K562 (cell line): Measurements from ENCODE around the gene FAM200B. TPM values are rescaled to one million over a fixed set of nuclear protein-coding genes. Genes with fewer than 3 reads are reported as not detected.

ENCODE experiments used
- ELF1 ChIP-seq: fragments of 200-800 bp; sonication (Bioruptor generic); IDR thresholded peaks from 2 replicates; pipeline ENCODE4 v1.6.1; 2016; ENCODE audit warnings: missing genetic modification characterization, missing compliant biosample characterization
- ERF ChIP-seq: fragments of 450-650 bp; formaldehyde crosslinking; IDR thresholded peaks from 2 replicates; pipeline ENCODE4 v1.4.0; 2020; ENCODE audit warnings: mild to moderate bottlenecking, mixed read lengths
- HINFP ChIP-seq: fragments of 450-650 bp; conservative IDR thresholded peaks from 2 replicates; pipeline ENCODE4 v1.6.1; 2016; ENCODE audit warnings: missing genetic modification characterization, low read depth, mild to moderate bottlenecking, control low read depth, missing compliant biosample characterization
- HIVEP1 ChIP-seq: fragments of 250-450 bp; sonication (Bioruptor Pico); IDR thresholded peaks from 2 replicates; pipeline ENCODE4 v1.4.0; 2020; ENCODE audit warnings: mild to moderate bottlenecking
- MEIS2 ChIP-seq: fragments of 450-650 bp; IDR thresholded peaks from 2 replicates; pipeline ENCODE4 v1.6.1; 2014; ENCODE audit warnings: mild to moderate bottlenecking; ENCODE audit not compliant: partially characterized antibody
- NR2F6 ChIP-seq: fragments of 450-650 bp; formaldehyde crosslinking; IDR thresholded peaks from 2 replicates; pipeline ENCODE4 v1.4.0; 2020; ENCODE audit warnings: mild to moderate bottlenecking
- ZNF696 ChIP-seq: fragments of 250-450 bp; sonication (Bioruptor Pico); conservative IDR thresholded peaks from 2 replicates; pipeline ENCODE4 v1.4.0; 2020; ENCODE audit warnings: mild to moderate bottlenecking, moderate library complexity
- polyA plus RNA-seq, 8 experiments: library from polyadenylated mRNA; depleted of rRNA in 4 of 8; stranded (reverse) in 5 of 8; unstranded in 3 of 8; fragments of >200 nt; fragmentation: Nextera tagmentation in 2 of 8; fragmentation: Illumina TruSeq in 1 of 8; extraction: Ambion mirVana in 2 of 8; extraction: Trizol in 1 of 8; gene quantifications; 2 replicates each; pipeline versions ENCODE4 v1.2.1 to v1.2.3, GENCODE V29; 2011 to 2014; ENCODE audit warnings: inconsistent platforms in 1 of 8, missing spikeins in 1 of 8
- total RNA-seq, 7 experiments: library from RNA; depleted of rRNA in 6 of 7; stranded (reverse); fragments of >200 nt in 6 of 7; fragmentation: Illumina TruSeq in 2 of 7; extraction: Trizol in 2 of 7; gene quantifications; 2 replicates each; pipeline versions ENCODE4 v1.2.1 to v1.2.3, GENCODE V29; 2011 to 2021; ENCODE audit warnings: low replicate concordance in 1 of 7
- TF ChIP-seq, protein P1 (sequence below): fragments of 450-650 bp; IDR thresholded peaks from 2 replicates; pipeline ENCODE4 v1.7.1; 2018; ENCODE audit warnings: mild to moderate bottlenecking, low read depth; ENCODE audit not compliant: partially characterized antibody
- TF ChIP-seq, protein P2 (sequence below): fragments of 200-800 bp; sonication (Bioruptor generic); IDR thresholded peaks from 2 replicates; pipeline ENCODE4 v1.6.1; 2016; ENCODE audit warnings: missing genetic modification characterization, missing compliant biosample characterization

Gene FAM200B
- total and polyA plus RNA-seq, 9 of the 15 experiments (the other 6 are each of a cell fraction or from before 2014, with no cell fraction given): 17.4 to 48.0 (median 25.5) TPM

GRCh38 chr4:15683143-15683495 is 1.5 kb downstream of the FAM200B start (continued):
- TF ChIP-seq, protein P1, sequence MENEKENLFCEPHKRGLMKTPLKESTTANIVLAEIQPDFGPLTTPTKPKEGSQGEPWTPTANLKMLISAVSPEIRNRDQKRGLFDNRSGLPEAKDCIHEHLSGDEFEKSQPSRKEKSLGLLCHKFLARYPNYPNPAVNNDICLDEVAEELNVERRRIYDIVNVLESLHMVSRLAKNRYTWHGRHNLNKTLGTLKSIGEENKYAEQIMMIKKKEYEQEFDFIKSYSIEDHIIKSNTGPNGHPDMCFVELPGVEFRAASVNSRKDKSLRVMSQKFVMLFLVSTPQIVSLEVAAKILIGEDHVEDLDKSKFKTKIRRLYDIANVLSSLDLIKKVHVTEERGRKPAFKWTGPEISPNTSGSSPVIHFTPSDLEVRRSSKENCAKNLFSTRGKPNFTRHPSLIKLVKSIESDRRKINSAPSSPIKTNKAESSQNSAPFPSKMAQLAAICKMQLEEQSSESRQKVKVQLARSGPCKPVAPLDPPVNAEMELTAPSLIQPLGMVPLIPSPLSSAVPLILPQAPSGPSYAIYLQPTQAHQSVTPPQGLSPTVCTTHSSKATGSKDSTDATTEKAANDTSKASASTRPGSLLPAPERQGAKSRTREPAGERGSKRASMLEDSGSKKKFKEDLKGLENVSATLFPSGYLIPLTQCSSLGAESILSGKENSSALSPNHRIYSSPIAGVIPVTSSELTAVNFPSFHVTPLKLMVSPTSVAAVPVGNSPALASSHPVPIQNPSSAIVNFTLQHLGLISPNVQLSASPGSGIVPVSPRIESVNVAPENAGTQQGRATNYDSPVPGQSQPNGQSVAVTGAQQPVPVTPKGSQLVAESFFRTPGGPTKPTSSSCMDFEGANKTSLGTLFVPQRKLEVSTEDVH: no peak
- TF ChIP-seq ZNF696 (CRISPR knock-in tag) (no peak), HIVEP1 (CRISPR knock-in tag) (no peak), NR2F6 (CRISPR knock-in tag) (no peak), HINFP (tag) (no peak), ERF (no peak), MEIS2 (no peak), ELF1 (tag) (no peak)
- TF ChIP-seq, protein P2, sequence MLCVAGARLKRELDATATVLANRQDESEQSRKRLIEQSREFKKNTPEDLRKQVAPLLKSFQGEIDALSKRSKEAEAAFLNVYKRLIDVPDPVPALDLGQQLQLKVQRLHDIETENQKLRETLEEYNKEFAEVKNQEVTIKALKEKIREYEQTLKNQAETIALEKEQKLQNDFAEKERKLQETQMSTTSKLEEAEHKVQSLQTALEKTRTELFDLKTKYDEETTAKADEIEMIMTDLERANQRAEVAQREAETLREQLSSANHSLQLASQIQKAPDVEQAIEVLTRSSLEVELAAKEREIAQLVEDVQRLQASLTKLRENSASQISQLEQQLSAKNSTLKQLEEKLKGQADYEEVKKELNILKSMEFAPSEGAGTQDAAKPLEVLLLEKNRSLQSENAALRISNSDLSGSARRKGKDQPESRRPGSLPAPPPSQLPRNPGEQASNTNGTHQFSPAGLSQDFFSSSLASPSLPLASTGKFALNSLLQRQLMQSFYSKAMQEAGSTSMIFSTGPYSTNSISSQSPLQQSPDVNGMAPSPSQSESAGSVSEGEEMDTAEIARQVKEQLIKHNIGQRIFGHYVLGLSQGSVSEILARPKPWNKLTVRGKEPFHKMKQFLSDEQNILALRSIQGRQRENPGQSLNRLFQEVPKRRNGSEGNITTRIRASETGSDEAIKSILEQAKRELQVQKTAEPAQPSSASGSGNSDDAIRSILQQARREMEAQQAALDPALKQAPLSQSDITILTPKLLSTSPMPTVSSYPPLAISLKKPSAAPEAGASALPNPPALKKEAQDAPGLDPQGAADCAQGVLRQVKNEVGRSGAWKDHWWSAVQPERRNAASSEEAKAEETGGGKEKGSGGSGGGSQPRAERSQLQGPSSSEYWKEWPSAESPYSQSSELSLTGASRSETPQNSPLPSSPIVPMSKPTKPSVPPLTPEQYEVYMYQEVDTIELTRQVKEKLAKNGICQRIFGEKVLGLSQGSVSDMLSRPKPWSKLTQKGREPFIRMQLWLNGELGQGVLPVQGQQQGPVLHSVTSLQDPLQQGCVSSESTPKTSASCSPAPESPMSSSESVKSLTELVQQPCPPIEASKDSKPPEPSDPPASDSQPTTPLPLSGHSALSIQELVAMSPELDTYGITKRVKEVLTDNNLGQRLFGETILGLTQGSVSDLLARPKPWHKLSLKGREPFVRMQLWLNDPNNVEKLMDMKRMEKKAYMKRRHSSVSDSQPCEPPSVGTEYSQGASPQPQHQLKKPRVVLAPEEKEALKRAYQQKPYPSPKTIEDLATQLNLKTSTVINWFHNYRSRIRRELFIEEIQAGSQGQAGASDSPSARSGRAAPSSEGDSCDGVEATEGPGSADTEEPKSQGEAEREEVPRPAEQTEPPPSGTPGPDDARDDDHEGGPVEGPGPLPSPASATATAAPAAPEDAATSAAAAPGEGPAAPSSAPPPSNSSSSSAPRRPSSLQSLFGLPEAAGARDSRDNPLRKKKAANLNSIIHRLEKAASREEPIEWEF: no peak
- TF ChIP-seq, all 486 proteins: peak for 0
